Endothelial cell of umbilical vein (primary cell): ENCODE results near the gene ARHGEF16.

Experiments used
- EZH2 ChIP-seq: IDR thresholded peaks from 2 replicates; pipeline ENCODE4 v1.6.1; 2012; ENCODE audit warnings: borderline replicate concordance, low read depth, mild to moderate bottlenecking, moderate library complexity, low read length, inconsistent platforms; ENCODE audit not compliant: severe bottlenecking
- POLR2AphosphoS5 ChIP-seq: IDR thresholded peaks from 2 replicates; pipeline ENCODE4 v1.6.1; 2012; ENCODE audit warnings: low read depth, mild to moderate bottlenecking, control low read depth, low read length, moderate library complexity; ENCODE audit not compliant: insufficient read depth

- TF ChIP-seq POLR2AphosphoS5 (no peak), EZH2 (no peak)
Observed at GRCh38 chr1:3477241-3477995, 23.0 kb downstream of the ARHGEF16 start.
